CD4-positive, alpha-beta T cell treated with Interferon alpha-2 for 1 hour (primary cell): ENCODE measurements around the gene PCSK5.

ENCODE experiments used
- DNase-seq, 2 donors: peaks; one replicate each; pipeline ENCODE4 v3.0.0-alpha.2; 2020 to 2022

PCSK5 gene

DNA sequence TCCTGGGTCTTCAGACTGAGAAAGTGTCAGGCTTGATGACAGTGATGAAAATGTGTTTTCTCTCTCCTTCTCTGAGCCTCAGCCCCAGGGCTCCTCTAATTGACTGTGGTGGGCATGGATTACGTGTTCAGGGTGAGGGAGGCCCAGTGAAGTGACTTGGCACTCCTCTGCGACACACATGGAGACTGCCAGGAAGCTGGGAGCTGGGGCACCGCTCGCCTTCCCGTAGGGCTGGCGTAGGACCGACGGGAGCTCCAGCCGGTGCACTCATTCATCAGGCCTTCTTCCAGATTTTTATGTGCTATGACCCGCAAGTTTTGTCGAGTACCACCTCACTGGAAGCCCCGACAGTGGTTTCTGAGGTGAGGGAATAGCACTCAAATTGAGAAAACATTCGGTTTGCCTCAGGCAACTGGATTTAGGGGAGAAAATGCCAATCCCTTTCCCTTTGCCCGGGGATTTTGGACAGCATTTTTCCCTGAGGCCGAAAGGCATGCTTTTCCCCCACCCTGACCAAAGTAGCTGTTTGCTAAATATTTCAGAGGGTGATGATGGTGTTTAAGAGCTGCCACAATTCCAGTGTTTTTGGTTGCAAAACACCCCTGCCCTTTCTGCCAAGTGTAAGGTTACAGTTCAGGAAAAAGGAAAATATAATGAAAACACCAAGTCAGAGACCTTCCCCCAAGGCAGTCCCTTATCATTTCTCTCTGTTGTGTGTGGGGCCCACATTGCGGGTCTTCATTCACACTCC lies 83.7 kb downstream of the PCSK5 start:
- DNase-seq = no peak

DNA sequence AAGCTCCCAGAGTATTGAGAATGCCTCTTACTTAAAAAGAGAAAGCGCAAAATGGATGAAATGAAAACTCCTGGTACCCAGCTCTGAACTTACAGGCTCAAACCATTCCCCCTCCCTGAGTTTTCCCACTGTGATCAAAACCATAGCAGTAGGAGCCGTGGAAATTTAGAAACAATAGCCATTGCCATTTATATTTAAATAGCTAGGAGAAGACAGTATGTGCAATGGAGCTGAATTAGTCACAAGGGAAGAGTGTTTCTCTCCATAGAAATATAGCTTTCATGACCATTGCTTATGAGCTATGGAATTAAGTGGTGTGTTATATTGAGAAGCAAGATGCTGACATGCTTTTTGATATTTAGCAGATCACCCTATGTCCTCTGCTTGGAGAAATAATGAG lies 84.6 kb downstream of the PCSK5 start:
- DNase-seq = no peak

DNA sequence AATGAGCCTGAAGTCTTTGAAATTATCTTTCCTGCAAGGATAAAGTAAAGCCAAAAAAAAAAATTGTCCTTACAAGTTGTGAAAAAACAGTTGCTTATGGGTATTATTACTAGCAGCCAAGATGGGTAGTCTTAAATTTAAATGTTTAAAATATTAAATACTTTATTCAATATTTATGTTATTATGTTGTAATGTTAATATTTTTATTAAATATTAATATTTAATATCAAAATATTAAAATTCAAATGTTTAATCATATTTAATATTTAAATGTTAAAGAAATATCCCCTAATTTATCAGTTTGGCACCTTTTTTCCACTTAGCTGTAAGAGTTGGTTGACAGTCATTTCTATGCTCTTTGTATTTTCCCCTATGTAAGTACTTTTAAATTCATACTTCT lies 86.1 kb downstream of the PCSK5 start:
- DNase-seq = no peak

DNA sequence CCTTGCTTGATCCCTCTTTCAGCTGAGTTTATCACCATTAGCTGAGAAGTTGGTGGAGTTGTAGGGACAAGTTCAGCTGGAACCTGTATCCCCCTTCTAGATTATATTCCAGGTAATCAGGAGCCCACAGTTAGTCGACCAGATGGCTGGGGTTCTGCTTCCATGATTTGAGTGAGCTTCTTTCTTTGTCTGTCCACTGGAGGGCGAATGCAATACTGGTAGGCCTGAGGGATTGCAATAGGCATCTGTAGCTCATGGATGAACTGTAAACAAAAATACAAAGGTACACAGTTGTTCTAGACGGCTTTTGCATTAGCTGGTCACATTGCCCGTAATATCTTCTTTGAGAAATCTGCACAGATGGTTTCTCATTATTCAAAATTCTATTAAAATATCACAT lies 88.9 kb downstream of the PCSK5 start:
- peak in 1 of 2 donors; percentile 9 for DNase-seq

DNA sequence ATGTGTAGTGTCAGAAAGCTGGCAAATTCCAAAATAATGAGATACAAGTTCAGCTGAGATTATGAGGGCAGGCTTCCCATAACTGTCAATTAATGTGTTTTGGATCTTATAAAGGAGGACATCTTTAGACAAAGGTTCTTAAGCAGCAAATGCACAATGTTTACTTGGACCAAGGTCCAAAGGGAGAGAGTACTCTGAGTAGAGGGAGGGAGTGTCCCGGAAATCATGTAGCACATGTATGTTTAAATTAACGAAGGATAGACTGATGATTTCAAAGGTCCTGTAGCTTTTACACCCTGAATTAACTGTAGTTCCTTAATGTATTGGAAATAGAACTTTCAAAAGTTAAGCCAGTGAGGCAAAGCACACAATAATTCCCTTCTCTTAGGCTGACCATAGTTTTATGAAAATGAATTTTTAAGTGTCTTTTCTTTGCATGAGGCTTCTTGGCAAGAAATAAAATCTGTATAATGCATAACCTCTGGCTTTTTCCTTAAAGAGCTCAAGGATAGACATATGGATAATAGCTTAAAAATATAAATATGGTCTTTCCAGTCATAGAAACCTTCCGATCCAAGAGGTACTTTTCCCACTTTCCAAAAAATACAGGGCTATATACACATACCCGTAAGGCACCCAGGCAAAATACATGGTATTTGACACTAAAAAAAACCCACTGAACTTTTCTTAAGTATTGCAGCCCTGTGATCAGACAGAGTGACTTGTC lies 93.0 kb downstream of the PCSK5 start:
- DNase-seq = no peak

DNA sequence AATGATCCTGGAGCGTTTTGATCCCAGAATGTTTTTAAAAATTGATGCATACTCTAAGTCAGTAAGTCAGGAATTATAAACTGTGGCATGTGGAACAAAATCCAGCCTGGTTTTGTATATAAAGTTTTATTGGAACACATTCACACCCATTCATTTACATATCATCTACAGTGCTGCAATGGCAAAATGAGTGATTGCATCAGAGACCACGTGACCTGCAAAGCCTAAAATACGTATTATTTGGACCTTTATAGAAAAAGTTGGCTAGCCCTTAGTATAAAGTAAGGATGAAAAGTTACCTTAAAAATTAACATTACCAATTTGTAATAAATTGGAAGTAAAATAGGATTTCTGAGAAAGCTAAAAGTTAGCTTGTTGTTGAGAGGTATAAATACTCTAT lies 95.0 kb downstream of the PCSK5 start:
- no peak for DNase-seq

DNA sequence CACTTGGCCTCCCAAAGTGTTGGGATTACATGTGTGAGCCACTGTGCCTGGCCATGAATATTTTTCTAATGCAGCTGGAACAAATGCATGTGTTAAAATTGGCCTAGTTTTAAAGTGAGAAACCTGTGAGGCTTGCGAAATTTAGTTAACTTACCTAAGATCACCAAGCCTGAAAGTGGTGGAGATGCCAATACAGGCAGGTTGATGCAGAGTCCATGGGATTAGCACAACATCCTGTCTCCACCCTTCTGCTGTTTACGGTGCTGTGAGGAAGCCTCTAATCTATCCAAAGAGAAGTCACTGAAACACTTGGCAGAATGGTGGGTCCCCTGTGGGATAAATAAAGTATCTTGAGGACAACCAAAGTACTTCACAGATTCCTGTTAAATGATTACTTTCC lies 98.2 kb downstream of the PCSK5 start:
- DNase-seq = no peak

DNA sequence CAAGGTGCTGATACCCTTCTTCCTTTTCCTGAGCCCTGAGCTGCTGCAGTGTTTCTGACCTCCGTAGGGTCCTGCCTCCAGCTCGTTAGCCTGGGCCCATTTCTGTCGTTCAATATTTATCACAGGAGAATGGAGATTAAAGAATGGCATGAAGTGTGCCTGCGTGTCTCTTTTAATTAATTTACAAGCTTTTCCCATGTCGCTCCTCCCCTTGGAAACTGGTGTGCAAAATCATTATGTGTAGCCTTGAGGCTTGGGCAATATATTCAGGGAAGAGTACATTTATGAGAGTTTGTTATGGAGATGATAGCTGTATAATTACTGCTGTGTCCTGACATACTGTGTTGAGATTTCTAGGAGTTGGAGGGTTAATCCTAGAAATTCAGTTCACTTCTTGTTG lies 99.7 kb downstream of the PCSK5 start:
- DNase-seq = no peak

DNA sequence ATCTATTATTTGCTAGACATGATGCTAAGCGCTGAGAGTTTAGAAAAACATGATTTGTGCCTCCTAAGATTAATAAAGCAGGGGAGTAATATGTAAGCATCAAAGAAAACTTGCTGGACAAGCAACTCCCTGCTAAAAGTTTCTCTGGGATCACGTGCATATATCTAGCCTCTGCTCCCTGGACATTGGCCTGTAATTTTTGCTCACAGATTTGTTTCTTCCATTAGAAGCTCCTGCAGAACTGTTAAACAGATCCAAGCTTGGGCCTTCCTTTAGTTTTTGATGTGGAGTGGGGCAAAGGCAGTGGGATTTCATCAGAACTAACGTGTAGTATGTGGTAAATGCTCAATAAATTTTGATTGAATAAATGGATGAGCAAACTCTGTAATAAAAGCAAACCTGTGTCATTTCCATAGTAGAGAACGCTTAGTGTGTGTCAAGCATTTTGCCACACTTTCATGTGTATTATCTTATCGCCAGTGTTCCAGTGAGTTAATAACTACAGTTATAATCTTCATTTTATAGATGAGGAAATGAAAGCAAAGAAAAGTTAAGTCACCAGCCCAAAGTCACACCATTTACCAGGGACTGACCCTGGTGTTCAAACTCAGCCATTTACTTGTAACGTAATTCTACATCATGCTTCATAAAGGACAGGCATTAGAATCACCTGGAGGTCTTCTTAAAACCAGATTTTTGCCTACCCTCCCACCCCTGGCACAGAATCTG lies 100.3 kb downstream of the PCSK5 start:
- DNase-seq = no peak

DNA sequence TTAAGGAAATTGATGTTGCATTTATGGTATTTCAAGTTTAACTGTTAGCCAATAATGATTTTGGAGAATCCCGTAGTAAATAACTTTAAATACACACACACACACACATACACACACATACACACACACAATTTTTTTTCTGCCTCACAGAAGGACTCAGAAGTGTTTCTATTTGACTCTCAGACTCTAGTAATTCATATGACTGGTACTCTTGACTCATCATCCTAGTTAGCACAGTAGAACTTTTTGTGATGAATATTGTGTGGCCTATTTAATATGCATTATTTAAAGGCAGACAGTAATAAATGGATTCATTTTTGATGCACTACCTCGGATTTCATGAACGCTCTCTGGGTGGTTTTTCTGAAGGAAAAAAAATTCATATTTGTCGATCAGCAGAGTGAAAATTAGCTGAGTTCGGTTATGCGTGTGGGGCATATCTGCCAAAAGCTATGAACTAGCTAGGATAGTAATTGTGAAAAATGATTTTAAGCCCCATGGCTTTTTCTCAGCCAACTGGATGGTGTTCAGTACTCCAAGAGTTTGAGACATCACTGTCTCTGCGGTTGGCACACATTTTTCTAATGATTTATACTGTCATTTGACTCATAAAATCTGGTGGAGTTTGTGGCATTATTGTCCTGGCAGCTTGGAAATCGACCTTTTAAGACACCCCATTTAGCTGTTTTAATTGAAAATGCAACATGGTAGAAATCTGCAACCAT lies 102.2 kb downstream of the PCSK5 start:
- no peak for DNase-seq

DNA sequence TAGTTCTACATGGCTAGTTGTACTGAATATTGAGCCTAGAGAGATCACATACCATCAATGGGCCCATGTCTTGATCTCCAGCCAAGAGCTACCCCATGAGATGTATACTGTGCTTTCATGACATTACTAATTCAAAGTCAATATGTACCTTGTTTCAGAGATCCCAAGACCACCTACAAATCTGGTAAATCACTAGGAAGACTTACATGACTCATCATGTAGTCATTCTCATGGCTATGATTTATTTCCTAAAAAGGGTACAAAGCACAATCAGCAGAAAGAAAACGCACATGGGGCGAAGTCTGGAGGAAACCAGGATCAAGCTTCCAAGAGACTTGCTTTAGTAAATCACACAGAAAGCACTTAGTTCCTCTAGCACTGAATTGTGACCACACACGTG lies 103.0 kb downstream of the PCSK5 start:
- no peak for DNase-seq

DNA sequence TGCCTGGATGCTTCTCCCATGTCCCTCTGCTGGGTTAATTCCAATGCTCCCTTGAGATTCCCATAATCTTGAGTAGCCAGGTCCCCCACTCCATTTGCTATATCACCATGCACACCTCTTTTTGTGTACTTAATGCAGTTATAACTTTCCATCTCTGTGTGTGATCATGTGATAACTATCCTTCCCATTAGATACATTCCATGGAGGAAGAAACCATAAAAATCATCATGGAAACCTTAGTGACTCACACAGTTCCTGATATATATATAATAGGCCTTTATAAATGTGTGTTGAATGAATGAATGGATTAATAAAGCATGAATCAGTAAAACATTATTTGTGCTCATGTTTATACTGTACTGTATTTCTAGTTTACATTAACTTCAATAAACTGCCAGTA lies 104.6 kb downstream of the PCSK5 start:
- DNase-seq = no peak

DNA sequence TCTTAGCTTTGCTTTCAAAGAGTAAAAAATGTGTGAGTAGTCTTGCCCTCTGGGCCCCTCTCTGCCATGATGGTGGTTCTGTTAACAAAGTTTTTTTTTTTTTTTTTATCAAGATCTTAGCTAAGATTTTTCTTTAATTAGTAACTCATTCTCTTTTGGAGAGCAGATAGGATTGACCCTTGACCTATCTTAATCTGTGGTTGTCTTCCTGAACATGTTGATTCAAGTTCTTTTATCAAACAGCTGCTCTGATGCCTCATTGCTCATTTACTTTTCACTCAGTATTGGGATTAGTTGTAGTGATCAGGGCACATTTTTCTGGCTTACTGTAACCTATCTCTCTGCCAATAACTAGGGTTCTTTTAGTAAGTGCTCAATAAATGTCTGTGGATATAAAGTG lies 106.3 kb downstream of the PCSK5 start:
- no peak for DNase-seq

DNA sequence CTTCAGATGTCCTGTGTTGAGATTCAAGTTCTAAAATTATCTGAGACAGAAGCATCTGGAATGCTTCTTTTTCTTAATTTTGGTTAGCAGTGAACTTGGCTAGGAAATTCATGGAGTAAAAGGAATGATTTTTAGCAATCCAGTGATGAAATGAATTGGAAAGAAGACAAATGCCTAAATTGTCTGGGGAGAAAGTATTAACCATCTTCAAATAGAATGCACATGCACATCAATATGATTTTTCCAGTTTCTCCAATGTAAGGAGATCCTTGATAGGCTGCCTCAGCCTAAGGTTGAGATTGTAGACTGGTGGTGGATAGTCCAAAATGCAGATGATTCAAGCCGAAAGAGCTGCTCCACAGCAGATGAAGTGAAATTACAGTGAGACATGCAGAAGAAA lies 106.7 kb downstream of the PCSK5 start:
- no peak for DNase-seq

DNA sequence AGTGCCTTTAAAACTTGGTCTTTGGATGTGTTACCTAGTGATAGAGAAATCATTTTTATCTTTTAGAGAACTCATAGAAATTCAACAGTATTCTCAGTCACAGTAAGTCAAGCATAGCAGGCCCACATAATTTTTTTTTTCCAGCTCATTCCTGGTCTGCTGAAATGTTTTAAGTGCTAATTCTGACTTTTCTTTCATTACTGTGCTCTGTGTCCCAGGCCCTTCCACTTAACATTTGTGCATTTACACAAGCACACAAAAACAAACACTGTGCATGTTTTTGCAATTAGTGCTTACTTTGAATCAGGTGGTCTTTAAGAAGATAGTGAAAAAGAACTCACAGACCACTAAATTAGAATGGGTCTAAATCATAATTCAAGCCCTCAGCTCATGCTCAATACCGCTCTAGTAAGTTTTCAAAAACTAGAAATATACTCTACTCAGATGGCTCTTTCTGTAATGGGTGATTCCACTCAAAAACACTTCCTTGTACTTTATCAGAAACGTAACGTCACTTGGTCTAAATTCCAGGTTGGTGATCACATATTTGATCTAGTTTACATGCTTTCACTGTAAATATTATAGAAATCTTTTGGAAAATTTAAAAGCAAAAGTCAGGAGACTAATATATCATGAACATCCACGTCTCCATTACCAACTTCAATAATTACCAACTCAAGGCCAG lies 107.8 kb downstream of the PCSK5 start:
- no peak for DNase-seq

DNA sequence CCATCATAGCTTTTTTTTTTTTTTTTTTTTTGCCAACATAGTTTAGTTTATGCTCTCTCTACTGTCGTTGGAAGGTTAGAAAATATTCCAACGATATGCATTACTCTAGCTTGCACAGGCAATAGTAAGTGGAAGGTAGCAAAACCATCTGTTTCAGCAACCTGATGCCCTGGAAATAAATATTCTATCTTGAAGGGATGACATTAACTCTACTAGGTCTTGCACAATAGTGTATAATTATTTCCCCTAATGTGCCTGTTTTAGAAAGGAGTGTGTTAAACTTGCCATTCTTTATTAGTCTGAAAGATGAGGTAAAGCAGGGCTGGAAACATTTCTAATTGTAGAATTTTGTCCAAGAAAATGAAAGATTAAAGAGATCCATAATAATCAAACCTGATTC lies 111.0 kb downstream of the PCSK5 start:
- DNase-seq = no peak

DNA sequence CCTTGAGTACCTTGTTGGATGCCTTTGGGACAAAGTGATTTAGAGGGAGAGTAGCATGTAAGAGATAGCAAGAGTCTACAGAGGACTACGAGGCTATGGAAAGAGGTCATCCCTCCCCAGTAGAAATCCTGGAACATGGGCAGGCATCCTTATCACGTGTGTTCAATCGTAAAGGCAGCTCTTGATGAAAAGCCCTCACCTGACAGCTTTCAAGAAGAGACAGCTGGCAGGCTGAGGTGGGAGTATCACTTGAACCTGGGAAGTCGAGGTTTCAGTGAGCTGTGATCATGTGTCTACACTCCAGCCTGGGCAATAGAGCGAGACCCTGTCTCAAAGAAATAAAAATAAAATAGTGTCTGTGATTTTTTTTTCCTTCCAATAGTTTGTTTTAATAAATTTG lies 112.6 kb downstream of the PCSK5 start:
- no peak for DNase-seq

DNA sequence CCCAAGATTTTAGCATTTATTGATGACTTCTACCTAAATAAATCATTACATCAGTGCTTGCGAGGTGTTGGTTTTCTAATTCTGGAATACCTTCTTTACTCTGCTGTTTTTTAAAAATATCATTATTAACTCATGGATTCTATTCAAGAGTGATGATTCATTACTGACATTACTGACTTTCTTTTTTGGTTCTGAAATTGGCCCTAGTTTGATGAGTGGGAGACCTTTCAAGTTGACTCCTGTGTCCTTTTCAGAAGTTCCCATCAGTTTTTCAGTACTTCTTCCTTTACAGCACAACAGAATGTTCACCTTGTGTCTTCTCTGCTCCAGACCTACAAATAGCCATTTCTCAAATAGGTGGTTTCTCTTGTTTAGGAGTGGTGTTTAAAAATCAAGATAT lies 114.1 kb downstream of the PCSK5 start:
- no peak for DNase-seq

DNA sequence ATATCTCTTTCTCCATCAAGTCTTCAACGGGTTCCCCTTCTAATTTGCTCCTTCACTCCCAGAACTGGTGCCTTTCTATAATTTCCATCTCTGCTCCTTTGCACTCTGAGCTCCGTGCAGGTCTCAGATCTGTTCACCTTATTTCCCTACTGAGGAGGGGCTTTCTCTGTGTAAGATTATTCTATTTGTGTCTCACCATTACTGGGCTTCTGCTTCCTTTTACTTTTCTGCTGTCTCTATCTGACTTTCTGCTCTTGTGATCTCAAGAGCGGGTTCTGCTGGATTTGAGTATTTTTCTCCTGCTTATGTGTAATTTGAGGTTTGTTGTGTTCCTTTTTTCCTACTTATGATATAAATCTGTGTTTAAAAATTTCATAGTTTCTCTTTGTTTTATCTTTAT lies 117.5 kb downstream of the PCSK5 start:
- DNase-seq = no peak

DNA sequence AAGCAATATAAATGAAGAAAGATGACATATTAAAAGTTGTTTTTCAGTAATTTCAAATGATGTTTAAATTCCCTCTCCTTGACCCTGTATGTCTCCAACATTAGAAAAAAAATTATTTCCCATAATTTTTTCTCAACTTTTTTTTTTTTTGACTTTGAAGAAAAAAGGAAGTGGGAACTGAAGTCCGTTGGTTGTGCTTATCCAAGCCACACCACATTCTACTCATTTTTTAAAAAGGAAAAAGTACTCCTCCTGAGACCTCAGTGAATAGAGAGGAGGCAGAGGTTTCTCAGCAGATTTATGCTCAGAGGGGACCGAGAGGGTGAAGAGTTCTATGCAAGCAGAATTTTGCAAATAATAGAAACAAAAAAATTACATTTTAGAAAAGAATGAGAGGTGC lies 123.3 kb downstream of the PCSK5 start:
- DNase-seq = no peak

DNA sequence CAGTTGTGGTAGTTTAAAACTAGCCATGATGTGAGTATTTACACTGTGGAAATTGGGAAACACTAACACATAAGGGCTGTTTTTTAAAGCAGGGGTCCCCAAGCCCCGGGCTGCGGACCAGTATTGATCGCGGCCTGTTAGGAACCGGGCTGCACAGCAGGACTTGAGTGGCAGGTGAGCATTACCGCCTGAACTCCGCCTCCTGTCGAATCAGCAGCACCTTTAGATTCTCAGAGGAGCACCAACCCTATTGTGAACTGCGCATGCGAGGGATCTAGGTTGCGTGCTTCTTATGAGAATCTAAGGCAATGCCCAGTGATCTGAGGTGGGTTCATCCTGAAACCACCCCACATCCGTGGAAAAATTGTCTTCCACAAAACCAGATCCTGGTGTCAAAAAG lies 127.8 kb downstream of the PCSK5 start:
- peak; percentile 3 to 24 for DNase-seq

DNA sequence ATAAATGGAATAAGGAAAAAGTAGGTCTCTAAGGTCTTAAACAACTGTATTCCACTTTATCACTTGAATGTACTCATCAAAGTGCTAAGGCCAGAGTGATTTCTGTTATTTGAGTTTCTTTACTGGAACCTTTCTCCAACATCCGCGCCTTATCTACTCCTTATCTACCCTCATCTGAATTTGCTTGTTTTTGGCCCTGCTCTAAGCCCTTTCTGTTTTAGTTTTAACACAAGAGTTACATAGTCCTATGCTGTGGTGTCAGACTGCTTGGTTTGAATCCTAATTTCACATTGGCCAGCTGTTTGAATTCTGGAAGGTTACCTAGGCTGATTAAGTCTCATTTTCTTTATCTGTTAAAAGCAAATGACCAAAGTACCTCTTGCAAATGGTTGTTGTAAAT lies 128.3 kb downstream of the PCSK5 start:
- peak in 1 of 2 donors; percentile 28 for DNase-seq

DNA sequence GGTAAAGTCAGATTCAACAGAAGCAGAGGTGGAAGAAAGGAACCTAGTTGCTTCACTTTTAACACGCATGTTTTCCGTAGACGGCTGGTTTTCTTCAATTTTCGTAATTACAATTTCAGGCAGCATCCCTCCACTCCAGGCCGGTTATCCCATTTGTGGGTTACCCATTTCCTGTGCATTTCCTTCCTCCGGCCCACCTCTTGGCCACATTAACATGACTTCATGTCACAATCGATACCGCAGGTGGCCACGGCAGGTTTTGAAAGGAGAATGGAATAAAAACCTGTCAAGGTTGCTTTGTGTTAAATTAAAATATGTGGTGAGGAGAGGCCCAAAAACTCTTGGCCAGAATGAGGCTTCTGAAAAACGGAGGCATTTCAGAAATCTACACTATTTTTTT lies 130.2 kb downstream of the PCSK5 start:
- no peak for DNase-seq
